Activated naive CD8-positive, alpha-beta T cell treated with anti-CD3 and anti-CD28 coated beads, Interleukin-2, amount 50 U/mL, for 16 hours (primary cell): Measurements from ENCODE around the gene EYA2.
A peak's percentile ranks its signal among the peaks of the same experiment; 100 is the strongest.
"Not testable (repeated sequence)": the region's sequence is repeated elsewhere in the genome, so short reads cannot be mapped to it uniquely, and the experiment has no call there.

Source experiments
- DNase-seq: peaks from one replicate; pipeline ENCODE4 v3.0.0-alpha.2; 2020; ENCODE audit warnings: low read depth, low spot score

EYA2 gene

GRCh38 chr20:47204008-47204849 is 309.6 kb downstream of the EYA2 start:
- no peak for DNase-seq

- DNase-seq = not testable (repeated sequence)
These were observed 310.1 kb downstream of the EYA2 start for GRCh38 chr20:47204850-47205122.

DNA sequence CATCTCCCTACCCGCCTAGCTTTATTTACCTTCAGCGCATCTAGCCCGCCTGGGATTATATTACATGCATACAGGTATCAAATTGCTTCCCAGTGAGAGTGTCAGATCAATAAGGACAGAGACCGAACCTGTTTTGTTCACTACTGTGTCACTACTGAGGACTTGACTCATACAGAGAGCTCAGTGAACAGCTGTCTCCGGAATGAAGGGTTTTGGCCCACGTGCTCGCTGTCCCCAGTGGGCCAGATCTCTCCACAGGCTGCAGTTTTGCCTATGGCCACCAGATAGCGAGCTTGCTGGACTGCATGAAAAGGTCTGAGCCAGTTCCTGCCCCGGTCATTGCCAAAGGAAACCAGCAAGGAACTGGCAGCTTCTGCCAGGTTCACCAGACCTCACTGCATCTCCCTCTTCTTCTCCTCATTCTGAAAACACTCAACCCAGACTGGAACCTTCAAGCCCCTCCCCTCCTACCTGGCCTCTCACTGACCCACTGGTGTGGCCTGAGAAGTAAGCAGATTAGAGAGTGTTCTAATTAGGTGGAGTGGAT is 311.0 kb downstream of the EYA2 start:
- no peak for DNase-seq

DNA sequence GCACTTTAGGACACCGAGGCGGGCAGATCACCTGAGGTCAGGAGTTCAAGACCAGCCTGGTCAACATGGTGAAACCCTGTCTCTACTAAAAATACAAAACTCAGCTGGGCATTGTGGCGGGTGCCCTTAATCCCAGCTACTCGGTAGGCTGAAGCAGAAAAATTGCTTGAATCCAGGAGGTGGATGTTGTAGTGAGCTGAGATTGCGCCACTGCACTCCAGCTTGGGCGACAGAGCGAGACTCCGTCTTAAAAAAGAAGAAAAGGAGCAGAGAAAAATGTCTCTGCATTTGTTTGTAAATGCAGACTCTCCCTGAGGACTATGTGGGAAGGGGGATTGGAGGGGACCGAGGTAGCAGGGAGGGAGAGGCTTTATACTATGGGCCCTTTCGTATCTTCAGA is 311.9 kb downstream of the EYA2 start:
- not testable (repeated sequence) for DNase-seq

DNA sequence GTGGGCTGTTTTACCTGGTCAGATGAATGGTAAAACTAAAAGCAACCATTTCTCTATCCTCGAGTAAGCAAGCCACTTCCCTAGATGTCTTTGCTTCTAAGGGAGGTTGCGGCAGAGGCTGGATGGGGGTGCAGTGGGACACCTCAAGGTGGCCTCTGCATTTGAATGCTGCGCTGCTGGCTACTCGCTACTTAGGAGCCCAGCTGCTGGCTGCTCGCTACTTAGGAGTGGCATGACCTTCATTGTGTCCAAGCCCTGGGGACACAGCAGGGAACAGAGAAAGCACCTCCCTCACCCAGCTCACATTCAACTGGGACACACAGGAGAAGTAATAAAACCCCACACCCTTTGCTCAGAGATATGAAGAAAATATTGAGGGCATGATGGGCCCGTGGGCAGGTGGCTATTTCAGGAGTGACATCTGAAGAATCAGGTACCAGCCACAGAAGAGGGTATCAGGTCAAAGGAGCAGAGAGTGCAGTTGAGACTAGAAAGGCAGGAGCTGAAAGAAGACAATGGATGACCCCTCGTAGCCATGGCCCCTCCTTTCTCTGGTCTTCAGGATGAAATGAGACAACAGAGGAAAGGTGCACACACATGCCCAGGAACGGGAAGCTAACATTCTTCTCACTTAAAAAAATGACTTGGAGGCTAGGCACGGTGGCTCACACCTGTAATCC is 312.5 kb downstream of the EYA2 start:
- DNase-seq = no peak

- no peak for DNase-seq
These were observed 314.0 kb downstream of the EYA2 start for GRCh38 chr20:47208534-47209174.

DNA sequence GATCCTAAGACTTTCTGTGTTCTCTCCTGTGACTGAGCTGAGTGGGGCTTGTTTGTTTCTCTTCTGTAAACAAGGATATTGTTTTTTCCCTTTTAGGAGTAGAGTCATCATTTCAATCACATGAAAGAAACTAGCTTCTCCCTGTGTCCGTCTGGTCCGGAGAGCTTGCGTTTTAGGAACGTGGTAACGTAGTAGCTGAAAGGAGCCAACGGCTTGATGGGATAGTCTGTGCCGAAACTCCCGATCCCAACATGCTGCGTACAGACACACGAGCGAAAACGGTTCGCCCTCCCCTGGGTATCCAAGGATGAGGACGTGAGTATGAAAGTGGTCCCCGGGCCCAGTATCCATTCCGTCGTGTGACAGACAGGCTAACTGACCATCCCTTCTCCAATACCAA is 315.3 kb downstream of the EYA2 start:
- no peak for DNase-seq

- no peak for DNase-seq
These were observed 315.8 kb downstream of the EYA2 start for GRCh38 chr20:47210470-47210869.

GRCh38 chr20:47211036-47211435 is 316.4 kb downstream of the EYA2 start:
- DNase-seq = no peak

DNA sequence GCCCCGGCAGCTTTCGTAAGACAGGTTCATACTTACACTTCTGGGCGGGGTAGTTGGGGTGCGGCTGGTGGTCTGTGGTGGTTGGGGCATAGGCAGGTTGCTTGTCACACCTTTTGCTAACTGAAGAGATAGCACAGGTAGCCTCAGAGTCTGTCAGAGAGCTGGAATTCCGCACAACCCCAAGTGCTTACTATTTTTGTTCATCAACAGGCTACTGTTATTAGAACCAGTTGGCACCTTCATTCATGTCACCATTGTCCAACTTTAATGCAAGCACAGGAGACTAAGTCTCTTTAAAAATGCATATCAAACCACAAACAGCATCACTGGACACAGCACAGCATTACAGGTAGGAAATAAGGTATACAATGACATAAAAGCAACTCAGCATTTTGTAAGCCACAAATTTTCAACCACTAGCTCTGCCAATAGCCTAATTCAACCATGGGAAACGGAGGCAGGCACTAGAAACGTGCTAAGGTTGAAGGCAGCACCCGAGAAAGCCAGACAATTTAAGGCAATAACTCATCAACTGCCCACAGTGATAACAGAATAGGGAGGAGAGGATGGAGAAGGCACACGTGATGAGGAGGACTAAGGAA is 318.1 kb downstream of the EYA2 start:
- no peak for DNase-seq

- DNase-seq = no peak
These were observed 319.3 kb downstream of the EYA2 start for GRCh38 chr20:47213966-47214365.

GRCh38 chr20:47215653-47216397 is 321.2 kb downstream of the EYA2 start:
- DNase-seq = no peak

GRCh38 chr20:47216819-47217410 is 322.3 kb downstream of the EYA2 start:
- DNase-seq = no peak

DNA sequence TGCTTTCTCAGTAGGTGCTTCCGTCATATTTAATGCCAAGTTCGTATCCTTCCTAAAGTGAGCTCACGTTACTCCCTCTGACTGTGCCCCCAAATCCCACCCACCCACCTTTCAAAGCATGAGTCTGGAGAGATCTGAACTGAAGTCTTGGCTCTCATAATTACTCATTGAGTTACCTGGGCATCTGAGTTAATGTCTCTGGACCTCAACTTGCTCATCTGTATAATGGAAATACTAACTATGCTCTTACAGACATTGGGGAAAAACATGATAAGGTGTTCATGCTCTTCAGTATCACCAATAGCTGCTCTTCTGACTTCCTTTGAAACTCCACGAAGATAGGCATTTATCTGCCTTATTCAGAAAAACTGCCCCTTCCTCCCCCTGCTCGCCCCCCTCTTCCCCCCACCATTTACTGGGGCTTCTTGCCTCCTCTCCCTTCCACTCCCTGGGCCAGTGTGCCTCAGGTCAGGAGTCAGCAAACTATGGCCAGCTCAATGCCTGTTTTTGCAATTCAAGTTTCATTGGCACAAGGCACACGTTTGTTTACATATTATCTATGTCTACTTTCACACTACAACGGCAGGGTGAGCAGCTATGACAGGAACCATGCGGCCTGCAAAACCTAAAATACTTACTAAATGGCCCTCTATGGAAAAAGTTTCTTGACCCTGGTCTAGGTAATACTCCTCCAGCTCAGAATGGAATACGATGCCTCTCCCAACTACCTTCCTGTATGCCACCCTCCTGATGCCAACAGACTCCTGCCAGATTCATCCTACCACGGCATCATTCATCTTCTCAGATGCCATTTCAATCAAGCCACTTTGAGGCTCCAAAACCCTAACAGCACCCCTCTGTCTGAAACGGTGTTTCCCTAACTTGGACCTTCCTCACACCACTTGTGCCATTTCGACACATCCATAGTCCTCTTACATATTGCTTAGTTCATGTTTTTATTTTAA is 323.1 kb downstream of the EYA2 start:
- no peak for DNase-seq

DNA sequence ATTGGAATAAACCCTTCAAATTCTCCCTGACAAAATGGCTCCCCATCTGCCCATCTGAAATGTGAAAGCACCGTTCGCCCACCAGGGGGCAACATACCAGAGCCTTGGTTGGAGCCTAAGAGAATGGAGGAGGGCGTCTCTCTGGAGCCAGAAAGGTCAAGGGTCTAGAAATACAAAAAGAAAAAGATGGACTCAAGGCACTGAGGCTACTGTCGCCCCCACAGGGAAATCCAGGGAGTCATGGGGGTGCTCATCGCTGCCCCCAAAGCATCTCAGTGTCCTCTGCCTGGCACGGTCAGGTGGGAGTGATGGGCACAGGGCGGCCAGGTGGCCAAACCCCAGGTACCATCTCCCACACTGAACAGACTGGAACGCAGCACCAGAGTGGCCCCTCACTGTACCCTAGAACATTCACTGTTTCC is 325.5 kb downstream of the EYA2 start:
- peak; percentile 23 for DNase-seq

GRCh38 chr20:47221036-47221625 is 326.5 kb downstream of the EYA2 start:
- DNase-seq = no peak

GRCh38 chr20:47222468-47223119 is 328.0 kb downstream of the EYA2 start:
- no peak for DNase-seq

GRCh38 chr20:47223896-47224295 is 329.3 kb downstream of the EYA2 start:
- no peak for DNase-seq

- no peak for DNase-seq
These were observed 329.7 kb downstream of the EYA2 start for GRCh38 chr20:47224300-47224791.
